DOHH2 (cell line): ENCODE measurements around the gene TPO.

ENCODE experiments used
- H3F3A ChIP-seq: fragments of 200-600 bp; sonication (generic), shearing (Covaris generic); 2 replicates; pipeline ENCODE4 v1.6.0; 2016; ENCODE audit warnings: antibody characterized with exemption, mild to moderate bottlenecking; ENCODE audit not compliant: control insufficient read depth, insufficient read depth
- H3K27ac ChIP-seq: fragments of 200-600 bp; sonication (generic); 2 replicates; pipeline ENCODE4 v1.5.1; 2014; ENCODE audit warnings: low read depth, mild to moderate bottlenecking, low read length, moderate library complexity
- H3K27me3 ChIP-seq: fragments of 200-600 bp; sonication (generic); 2 replicates; pipeline ENCODE4 v1.6.1; 2014; ENCODE audit warnings: mild to moderate bottlenecking, low read length, mixed read lengths; ENCODE audit not compliant: control insufficient read depth
- H3K36me3 ChIP-seq: fragments of 200-600 bp; sonication (generic); 2 replicates; pipeline ENCODE4 v1.6.1; 2014; ENCODE audit warnings: mild to moderate bottlenecking, low read length, moderate library complexity, mixed read lengths; ENCODE audit not compliant: control insufficient read depth
- H3K4me1 ChIP-seq: fragments of 200-600 bp; sonication (generic); 2 replicates; pipeline ENCODE4 v1.6.1; 2014; ENCODE audit warnings: mild to moderate bottlenecking, low read length, mixed read lengths; ENCODE audit not compliant: control insufficient read depth
- H3K4me2 ChIP-seq: fragments of 200-600 bp; sonication (generic); 2 replicates; pipeline ENCODE4 v1.6.0; 2014; ENCODE audit warnings: mild to moderate bottlenecking, low read length, moderate library complexity
- H3K4me3 ChIP-seq: fragments of 200-600 bp; sonication (generic); 2 replicates; pipeline ENCODE4 v1.5.1; 2014; ENCODE audit warnings: mild to moderate bottlenecking, low read length, mixed read lengths
- H3K79me2 ChIP-seq: fragments of 200-600 bp; sonication (generic); 2 replicates; pipeline ENCODE4 v1.6.1; 2014; ENCODE audit warnings: mild to moderate bottlenecking, low read length, mixed read lengths; ENCODE audit not compliant: control insufficient read depth
- H3K9me2 ChIP-seq: fragments of 200-600 bp; sonication (generic); replicated peaks from 2 replicates; pipeline ENCODE4 v1.6.1; 2014; ENCODE audit warnings: mild to moderate bottlenecking, low read length, mixed read lengths; ENCODE audit not compliant: control insufficient read depth
- H3K9me3 ChIP-seq: fragments of 200-600 bp; sonication (generic); 2 replicates; pipeline ENCODE4 v1.6.1; 2014; ENCODE audit warnings: antibody characterized with exemption, low read length, mixed read lengths; ENCODE audit not compliant: control insufficient read depth, insufficient read depth
- H4K20me1 ChIP-seq: fragments of 200-600 bp; sonication (generic); 2 replicates; pipeline ENCODE4 v1.6.0; 2014; ENCODE audit warnings: low read depth, mild to moderate bottlenecking, antibody characterized with exemption, low read length, moderate library complexity; ENCODE audit not compliant: control insufficient read depth, insufficient read depth
- EZH2phosphoT487 ChIP-seq: fragments of 200-600 bp; sonication (generic); IDR thresholded peaks from 2 replicates; pipeline ENCODE4 v1.6.1; 2017; ENCODE audit warnings: borderline replicate concordance, mild to moderate bottlenecking, antibody characterized with exemption, low read length, moderate library complexity, mixed read lengths
- TF ChIP-seq, protein P1 (sequence below): fragments of 200-600 bp; sonication (generic); IDR thresholded peaks from one replicate; pipeline ENCODE4 v1.5.1; 2014; ENCODE audit warnings: antibody characterized with exemption, mild to moderate bottlenecking, low read depth, low read length; ENCODE audit not compliant: poor library complexity, severe bottlenecking

The TPO gene

GRCh38 chr2:1505031-1505441 is 91.8 kb downstream of the TPO start:
- no peaks in the 10 kb centered on the region for H4K20me1 ChIP-seq
- no peak overlapping the region for H3K4me2 ChIP-seq
- no peaks in the 10 kb centered on the region for H3K9me2 ChIP-seq
- TF ChIP-seq, protein P1, sequence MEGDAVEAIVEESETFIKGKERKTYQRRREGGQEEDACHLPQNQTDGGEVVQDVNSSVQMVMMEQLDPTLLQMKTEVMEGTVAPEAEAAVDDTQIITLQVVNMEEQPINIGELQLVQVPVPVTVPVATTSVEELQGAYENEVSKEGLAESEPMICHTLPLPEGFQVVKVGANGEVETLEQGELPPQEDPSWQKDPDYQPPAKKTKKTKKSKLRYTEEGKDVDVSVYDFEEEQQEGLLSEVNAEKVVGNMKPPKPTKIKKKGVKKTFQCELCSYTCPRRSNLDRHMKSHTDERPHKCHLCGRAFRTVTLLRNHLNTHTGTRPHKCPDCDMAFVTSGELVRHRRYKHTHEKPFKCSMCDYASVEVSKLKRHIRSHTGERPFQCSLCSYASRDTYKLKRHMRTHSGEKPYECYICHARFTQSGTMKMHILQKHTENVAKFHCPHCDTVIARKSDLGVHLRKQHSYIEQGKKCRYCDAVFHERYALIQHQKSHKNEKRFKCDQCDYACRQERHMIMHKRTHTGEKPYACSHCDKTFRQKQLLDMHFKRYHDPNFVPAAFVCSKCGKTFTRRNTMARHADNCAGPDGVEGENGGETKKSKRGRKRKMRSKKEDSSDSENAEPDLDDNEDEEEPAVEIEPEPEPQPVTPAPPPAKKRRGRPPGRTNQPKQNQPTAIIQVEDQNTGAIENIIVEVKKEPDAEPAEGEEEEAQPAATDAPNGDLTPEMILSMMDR = no peak
- TF ChIP-seq EZH2phosphoT487 = no peak
- H3K27me3 ChIP-seq = no peaks in the 10 kb centered on the region
- H3K79me2 ChIP-seq = no peaks in the 10 kb centered on the region
- H3F3A ChIP-seq = no peaks in the 10 kb centered on the region
- H3K36me3 ChIP-seq = no peaks in the 10 kb centered on the region
- H3K4me3 ChIP-seq = no peak overlapping the region
- H3K27ac ChIP-seq = no peak overlapping the region
- no peaks in the 10 kb centered on the region for H3K4me1 ChIP-seq
- no peaks in the 10 kb centered on the region; the same call in 1 of the 2 replicates for H3K9me3 ChIP-seq

DNA sequence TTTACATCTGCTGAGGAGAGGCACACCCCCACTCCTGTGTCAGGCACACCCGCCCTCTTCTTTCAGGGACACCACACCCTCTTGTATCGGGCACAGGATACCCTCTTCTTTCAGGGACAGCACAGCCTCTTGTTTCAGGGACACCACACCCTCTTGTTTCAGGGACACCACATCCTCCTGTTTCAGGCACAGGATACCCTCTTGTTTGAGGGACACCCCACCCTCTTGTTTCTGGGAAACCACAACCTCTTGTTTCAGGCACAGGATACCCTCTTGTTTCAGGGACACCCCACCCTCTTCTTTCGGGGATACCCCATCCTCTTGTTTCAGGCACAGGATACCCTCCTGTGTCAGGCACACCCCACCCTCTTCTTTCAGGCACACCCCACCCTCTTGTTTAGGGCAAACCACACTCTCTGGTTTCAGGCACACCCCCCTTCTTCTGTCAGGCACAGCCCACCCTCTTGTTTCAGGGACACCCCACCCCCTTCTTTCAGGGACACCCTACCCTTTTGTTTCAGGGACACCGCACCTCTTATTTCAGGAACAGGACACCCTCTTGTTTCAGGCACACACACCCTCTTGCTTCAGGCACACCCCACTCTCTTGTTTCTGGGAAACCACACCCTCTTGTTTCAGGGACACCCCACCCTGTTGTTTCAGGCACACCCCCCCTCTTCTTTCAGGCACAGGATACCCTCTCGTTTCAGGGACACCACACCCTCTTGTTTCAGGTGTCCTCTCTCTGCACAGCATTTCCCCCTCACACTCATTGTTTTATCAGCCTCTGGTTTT is 96.2 kb downstream of the TPO start:
- Histone ChIP-seq H3K4me2 (no peak overlapping the region), H3K36me3 (no peaks in the 10 kb centered on the region), H4K20me1 (no peaks in the 10 kb centered on the region), H3K9me2 (no peaks in the 10 kb centered on the region), H3K27ac (no peak overlapping the region), H3K4me1 (no peaks in the 10 kb centered on the region), H3K4me3 (no peak overlapping the region), H3K79me2 (no peaks in the 10 kb centered on the region), H3K27me3 (no peaks in the 10 kb centered on the region), H3F3A (no peaks in the 10 kb centered on the region), H3K9me3 (peaks cover 5% of the 10 kb centered on the region; the same call in 1 of the 2 replicates)
- no peak for TF ChIP-seq EZH2phosphoT487
- TF ChIP-seq, protein P1 = no peak

DNA sequence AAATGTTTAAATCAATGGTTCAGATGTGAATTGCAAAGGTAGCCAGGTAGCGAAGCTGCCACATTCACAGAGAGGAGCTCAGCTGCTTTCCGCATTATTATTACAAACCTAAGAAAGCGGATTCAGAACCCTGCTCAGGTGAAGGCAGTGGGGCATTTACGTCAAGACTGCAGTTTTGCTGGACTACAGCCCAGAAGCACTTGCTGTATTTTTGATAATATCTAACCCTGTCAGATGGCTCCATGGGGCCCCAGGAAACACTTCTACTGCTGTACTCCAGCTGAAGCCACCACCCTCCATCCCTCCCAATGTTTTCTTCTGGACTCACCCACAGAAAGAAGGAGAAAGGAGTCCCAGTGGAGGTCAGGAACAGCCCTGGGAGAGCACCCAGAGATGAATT is 96.9 kb downstream of the TPO start:
- no peak overlapping the region for H3K4me2 ChIP-seq
- H3F3A ChIP-seq = no peaks in the 10 kb centered on the region
- H3K36me3 ChIP-seq = no peaks in the 10 kb centered on the region
- H3K9me3 ChIP-seq = peaks cover 5% of the 10 kb centered on the region; the same call in 1 of the 2 replicates
- TF ChIP-seq EZH2phosphoT487 = no peak
- TF ChIP-seq, protein P1 = no peak
- H3K27ac ChIP-seq = no peak overlapping the region
- no peaks in the 10 kb centered on the region for H3K9me2 ChIP-seq
- no peaks in the 10 kb centered on the region for H3K27me3 ChIP-seq
- H3K4me1 ChIP-seq = no peaks in the 10 kb centered on the region
- H3K79me2 ChIP-seq = no peaks in the 10 kb centered on the region
- no peak overlapping the region for H3K4me3 ChIP-seq
- no peaks in the 10 kb centered on the region for H4K20me1 ChIP-seq
